Umbilical cord (tissue), 2 donors: ENCODE data around the gene LAPTM5. TPM values are rescaled to one million over a fixed set of nuclear protein-coding genes. Genes with fewer than 3 reads are reported as not detected.
A peak's percentile ranks its signal among the peaks of the same experiment; 100 is the strongest.
"Not testable (repeated sequence)": the region's sequence is repeated elsewhere in the genome, so short reads cannot be mapped to it uniquely, and the experiment has no call there.

Experiments
- DNase-seq: peaks from one replicate; pipeline ENCODE4 v3.0.0-alpha.2; 2015; ENCODE audit warnings: low spot score
- total RNA-seq: library from RNA; depleted of rRNA; stranded (reverse); fragments of >200 nt; gene quantifications from one replicate; pipeline ENCODE4 v1.2.3, GENCODE V29; 2014; ENCODE audit warnings: low replicate concordance; ENCODE audit not compliant: insufficient read depth

The LAPTM5 gene
- total RNA-seq = 14.4 TPM

- no peak for DNase-seq
Measured at GRCh38 chr1:30757352-30758120, at the start of gene LAPTM5. LAPTM5 (minus strand) TSS chr1:30757774; CDS start chr1:30757745, 29 bp downstream.

- DNase-seq = no peak
Measured at GRCh38 chr1:30806381-30807317, 49.1 kb upstream of the LAPTM5 start.

- DNase-seq = no peak
Measured at GRCh38 chr1:30805304-30806003, 47.9 kb upstream of the LAPTM5 start.

- DNase-seq = no peak
Measured at GRCh38 chr1:30804822-30805221, 47.2 kb upstream of the LAPTM5 start.

GRCh38 chr1:30804352-30804751, 46.8 kb upstream of the LAPTM5 start:
- DNase-seq = no peak

- no peak for DNase-seq
Measured at GRCh38 chr1:30803562-30803961, 46.0 kb upstream of the LAPTM5 start.

GRCh38 chr1:30801771-30802198, 44.2 kb upstream of the LAPTM5 start:
- peak; percentile 76 for DNase-seq

GRCh38 chr1:30799233-30799511, 41.6 kb upstream of the LAPTM5 start:
- DNase-seq = no peak

- no peak for DNase-seq
Measured at GRCh38 chr1:30798389-30799232, 41.0 kb upstream of the LAPTM5 start.

GRCh38 chr1:30795026-30795425, 37.5 kb upstream of the LAPTM5 start:
- DNase-seq = no peak

- no peak for DNase-seq
Measured at GRCh38 chr1:30794260-30794659, 36.7 kb upstream of the LAPTM5 start.

- DNase-seq = no peak
Measured at GRCh38 chr1:30793209-30793608, 35.6 kb upstream of the LAPTM5 start.

GRCh38 chr1:30791868-30792267, 34.3 kb upstream of the LAPTM5 start:
- DNase-seq = no peak

GRCh38 chr1:30790850-30791778, 33.5 kb upstream of the LAPTM5 start:
- peak; percentile 74 for DNase-seq

- not testable (repeated sequence) for DNase-seq
Measured at GRCh38 chr1:30790256-30790525, 32.6 kb upstream of the LAPTM5 start.

- DNase-seq = no peak
Measured at GRCh38 chr1:30789388-30790255, 32.0 kb upstream of the LAPTM5 start.

GRCh38 chr1:30788580-30789387, 31.2 kb upstream of the LAPTM5 start:
- DNase-seq = no peak

- DNase-seq = no peak
Measured at GRCh38 chr1:30787856-30788495, 30.4 kb upstream of the LAPTM5 start.
